ENCODE data around the gene MOB3B. TPM values are rescaled to one million over a fixed set of nuclear protein-coding genes. Genes with fewer than 3 reads are reported as not detected.

Gene MOB3B
- total RNA-seq, 1 donor from 2014 or later: 1.4 TPM

GRCh38 chr9:27530915-27531755 is 1.5 kb upstream of the MOB3B start:
- TF ChIP-seq CTCF (IDR thresholded peaks at IDR 0.05; ENCODE audit: insufficient read depth, low read length, poor library complexity, severe bottlenecking): no peak
- H3K4me3 ChIP-seq (ENCODE audit: low read depth, low read length): no peak overlapping the region
- H3K36me3 ChIP-seq (ENCODE audit: control insufficient read depth, insufficient read depth, low read length): no peaks in the 10 kb centered on the region
- DNase-seq (ENCODE audit: low read depth): no peak
- H3K27me3 ChIP-seq (ENCODE audit: control insufficient read depth, insufficient read depth, low read length): no peaks in the 10 kb centered on the region

GRCh38 chr9:27528886-27529315 is 713 bp downstream of the MOB3B start:
- TF ChIP-seq CTCF (IDR thresholded peaks at IDR 0.05; ENCODE audit: insufficient read depth, low read length, poor library complexity, severe bottlenecking): no peak
- no peaks in the 10 kb centered on the region for H3K27me3 ChIP-seq (ENCODE audit: control insufficient read depth, insufficient read depth, low read length)
- no peaks in the 10 kb centered on the region for H3K36me3 ChIP-seq (ENCODE audit: control insufficient read depth, insufficient read depth, low read length)
- DNase-seq (ENCODE audit: low read depth): no peak
- peak overlapping the region; percentile 67 for H3K4me3 ChIP-seq (ENCODE audit: low read depth, low read length)

GRCh38 chr9:27528076-27528885 is 1.3 kb downstream of the MOB3B start:
- Histone ChIP-seq H3K27me3 (ENCODE audit: control insufficient read depth, insufficient read depth, low read length) (no peaks in the 10 kb centered on the region), H3K36me3 (ENCODE audit: control insufficient read depth, insufficient read depth, low read length) (no peaks in the 10 kb centered on the region), H3K4me3 (ENCODE audit: low read depth, low read length) (peak overlapping the region; percentile 67)
- no peak for DNase-seq (ENCODE audit: low read depth)
- no peak for TF ChIP-seq CTCF (IDR thresholded peaks at IDR 0.05; ENCODE audit: insufficient read depth, low read length, poor library complexity, severe bottlenecking)

GRCh38 chr9:27527702-27528075 is 1.9 kb downstream of the MOB3B start:
- H3K4me3 ChIP-seq (ENCODE audit: low read depth, low read length): peak overlapping the region; percentile 67
- no peaks in the 10 kb centered on the region for H3K27me3 ChIP-seq (ENCODE audit: control insufficient read depth, insufficient read depth, low read length)
- no peak for DNase-seq (ENCODE audit: low read depth)
- no peaks in the 10 kb centered on the region for H3K36me3 ChIP-seq (ENCODE audit: control insufficient read depth, insufficient read depth, low read length)
- no peak for TF ChIP-seq CTCF (IDR thresholded peaks at IDR 0.05; ENCODE audit: insufficient read depth, low read length, poor library complexity, severe bottlenecking)

- no peak for DNase-seq (ENCODE audit: low read depth)
- H3K27me3 ChIP-seq (ENCODE audit: control insufficient read depth, insufficient read depth, low read length): no peaks in the 10 kb centered on the region
- no peaks in the 10 kb centered on the region for H3K36me3 ChIP-seq (ENCODE audit: control insufficient read depth, insufficient read depth, low read length)
- no peak within 1 kb of the TSS for H3K4me3 ChIP-seq (ENCODE audit: low read depth, low read length)
- no peak for TF ChIP-seq CTCF (IDR thresholded peaks at IDR 0.05; ENCODE audit: insufficient read depth, low read length, poor library complexity, severe bottlenecking)
These were observed 5.4 kb downstream of the MOB3B start, which contains the start of gene IFNK for GRCh38 chr9:27524236-27524635. TSS of gene IFNK (plus strand) at chr9:27524290. CDS start at chr9:27524337, 47 bp downstream.

Data from kidney epithelial cell (primary cell).